H1 (cell line): ENCODE measurements around the gene STK39.

Experiments
- CHD2 ChIP-seq: IDR thresholded peaks from 2 replicates; pipeline ENCODE4 v1.6.1; 2012; ENCODE audit warnings: low read length, improper control_type of control experiment
- EZH2 ChIP-seq: fragments of 200-600 bp; sonication (generic); IDR thresholded peaks from 2 replicates; pipeline ENCODE4 v1.7.1; 2012; ENCODE audit warnings: low read depth, mild to moderate bottlenecking, moderate library complexity, low read length, inconsistent platforms; ENCODE audit not compliant: severe bottlenecking
- GABPA ChIP-seq: IDR thresholded peaks from 2 replicates; pipeline ENCODE4 v1.6.1; 2011; ENCODE audit warnings: mild to moderate bottlenecking, low read length, moderate library complexity, borderline replicate concordance; ENCODE audit not compliant: insufficient read depth
- POLR2A ChIP-seq, 2 experiments: IDR thresholded peaks; 1 replicate in 1 of 2; 2 replicates in 1 of 2; pipeline ENCODE4 v1.6.1; 2011; ENCODE audit warnings: low read depth in 2 of 2, low read length in 2 of 2, mild to moderate bottlenecking in 2 of 2; ENCODE audit errors: control extremely low read depth in 1 of 2
- TF ChIP-seq, protein P1 (sequence below), 3 experiments: IDR thresholded peaks; 1 replicate in 2 of 3; 2 replicates in 1 of 3; pipeline versions ENCODE4 v1.5.1 to v1.6.1; 2011; ENCODE audit warnings: low read length in 3 of 3, mild to moderate bottlenecking in 3 of 3, inconsistent platforms in 2 of 3, low read depth in 1 of 3, moderate library complexity in 1 of 3; ENCODE audit not compliant: insufficient read depth in 1 of 3; ENCODE audit errors: control extremely low read depth in 1 of 3
- TF ChIP-seq, protein P2 (sequence below): IDR thresholded peaks from 2 replicates; pipeline ENCODE4 v1.6.1; 2012; ENCODE audit warnings: inconsistent platforms

DNA sequence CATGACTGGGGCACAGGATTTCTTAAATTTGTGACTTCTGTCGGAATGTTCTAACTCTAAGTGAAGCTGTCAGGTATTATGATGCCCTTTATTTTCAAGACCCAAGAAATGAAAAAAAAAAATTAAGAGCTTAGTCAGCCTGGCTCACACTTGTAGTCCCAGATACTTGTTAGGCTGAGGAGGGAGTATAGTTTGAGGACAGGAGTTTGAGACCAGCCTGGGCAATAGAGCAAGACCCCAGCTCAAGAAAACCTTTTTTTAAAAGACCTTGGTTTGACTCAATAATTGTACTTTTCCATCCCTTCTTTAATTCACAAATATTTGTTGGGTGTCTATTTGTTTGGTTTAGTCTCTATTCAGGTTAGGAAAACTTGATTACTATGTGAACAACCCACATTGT lies 310.0 kb downstream of the STK39 start:
- TF ChIP-seq, protein P1, sequence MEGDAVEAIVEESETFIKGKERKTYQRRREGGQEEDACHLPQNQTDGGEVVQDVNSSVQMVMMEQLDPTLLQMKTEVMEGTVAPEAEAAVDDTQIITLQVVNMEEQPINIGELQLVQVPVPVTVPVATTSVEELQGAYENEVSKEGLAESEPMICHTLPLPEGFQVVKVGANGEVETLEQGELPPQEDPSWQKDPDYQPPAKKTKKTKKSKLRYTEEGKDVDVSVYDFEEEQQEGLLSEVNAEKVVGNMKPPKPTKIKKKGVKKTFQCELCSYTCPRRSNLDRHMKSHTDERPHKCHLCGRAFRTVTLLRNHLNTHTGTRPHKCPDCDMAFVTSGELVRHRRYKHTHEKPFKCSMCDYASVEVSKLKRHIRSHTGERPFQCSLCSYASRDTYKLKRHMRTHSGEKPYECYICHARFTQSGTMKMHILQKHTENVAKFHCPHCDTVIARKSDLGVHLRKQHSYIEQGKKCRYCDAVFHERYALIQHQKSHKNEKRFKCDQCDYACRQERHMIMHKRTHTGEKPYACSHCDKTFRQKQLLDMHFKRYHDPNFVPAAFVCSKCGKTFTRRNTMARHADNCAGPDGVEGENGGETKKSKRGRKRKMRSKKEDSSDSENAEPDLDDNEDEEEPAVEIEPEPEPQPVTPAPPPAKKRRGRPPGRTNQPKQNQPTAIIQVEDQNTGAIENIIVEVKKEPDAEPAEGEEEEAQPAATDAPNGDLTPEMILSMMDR (IDR thresholded peaks at IDR 0.05; ENCODE audit: control extremely low read depth in 1 of 3, insufficient read depth in 1 of 3, low read depth in 1 of 3, low read length in 3 of 3), result no peak
- no peak for TF ChIP-seq POLR2A (IDR thresholded peaks at IDR 0.05; ENCODE audit: control extremely low read depth in 1 of 2, low read depth in 2 of 2, low read length in 2 of 2)
- TF ChIP-seq, protein P2, sequence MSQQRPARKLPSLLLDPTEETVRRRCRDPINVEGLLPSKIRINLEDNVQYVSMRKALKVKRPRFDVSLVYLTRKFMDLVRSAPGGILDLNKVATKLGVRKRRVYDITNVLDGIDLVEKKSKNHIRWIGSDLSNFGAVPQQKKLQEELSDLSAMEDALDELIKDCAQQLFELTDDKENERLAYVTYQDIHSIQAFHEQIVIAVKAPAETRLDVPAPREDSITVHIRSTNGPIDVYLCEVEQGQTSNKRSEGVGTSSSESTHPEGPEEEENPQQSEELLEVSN, result no peak
- TF ChIP-seq CHD2, result no peak
- no peak for TF ChIP-seq GABPA
- TF ChIP-seq EZH2, result no peak
